Adrenal gland (tissue), 12 donors: ENCODE results near the gene RYK. TPM values are rescaled to one million over a fixed set of nuclear protein-coding genes. Genes with fewer than 3 reads are reported as not detected.

Source experiments
- DNase-seq, 7 donors: peaks; one replicate each; pipeline ENCODE4 v3.0.0-alpha.2; 2019 to 2020
- H3K27ac ChIP-seq, 5 donors: fragments of 200-600 bp; sonication (generic) in 4 of 5; 1 replicate in 3 of 5; 2 replicates in 2 of 5; pipeline versions ENCODE4 v1.5.1 to v1.8.0; 2016 to 2020; ENCODE audit warnings: mild to moderate bottlenecking in 1 of 5
- H3K27me3 ChIP-seq: fragments of 200-600 bp; 2 replicates; pipeline ENCODE4 v1.8.0; 2021
- H3K36me3 ChIP-seq, 2 donors: fragments of 200-600 bp; replicated peaks in 1 of 2; 1 replicate in 1 of 2; 2 replicates in 1 of 2; pipeline versions ENCODE4 v1.5.1 to v1.8.0; 2018 to 2022
- H3K4me1 ChIP-seq, 2 donors: fragments of 200-600 bp; replicated peaks in 1 of 2; 1 replicate in 1 of 2; 2 replicates in 1 of 2; pipeline versions ENCODE4 v1.5.1 to v1.8.0; 2018 to 2021
- H3K4me3 ChIP-seq, 4 donors: fragments of 200-600 bp; sonication (generic) in 3 of 4; one replicate each; pipeline ENCODE4 v1.5.1; 2016 to 2018
- H3K9me3 ChIP-seq, 3 donors: fragments of 200-600 bp; sonication (generic) in 1 of 3; replicated peaks in 1 of 3; 1 replicate in 2 of 3; 2 replicates in 1 of 3; pipeline versions ENCODE4 v1.5.1 to v1.8.0; 2016 to 2021
- POLR2A ChIP-seq, 2 donors: fragments of 450-650 bp; IDR thresholded peaks; one replicate each; pipeline ENCODE4 v1.6.1; 2017; ENCODE audit warnings: antibody characterized with exemption in 2 of 2, mild to moderate bottlenecking in 2 of 2, moderate library complexity in 1 of 2
- WGBS, 4 donors: extraction: QIAGEN DNeasy Blood & Tissue Kit in 2 of 4; methylation state at CpG; one replicate each; pipeline versions ENCODE4 v1.1.5 to v1.1.7; 2013 to 2017; 5-methylcytosine and 5-hydroxymethylcytosine counted together
- intact Hi-C, 2 donors: fragments of 100-400 bp; cut with DNase I; formaldehyde crosslinking; loops; one replicate each; pipeline versions ENCODE4 v1.14.1 to v1.15.0; 2022 to 2023
- polyA plus RNA-seq, 3 donors: library from polyadenylated mRNA; stranded (reverse); fragments of 200-250 nt in 2 of 3; fragments of 350-450 nt in 1 of 3; fragmentation: Illumina TruSeq in 1 of 3; extraction: RNeasy Lipid Tissue Mini Kit (QIAGEN cat#74804) in 1 of 3; gene quantifications; one replicate each; pipeline ENCODE4 v1.2.3, GENCODE V29; 2013 to 2014
- total RNA-seq, 9 donors: library from RNA; depleted of rRNA in 4 of 9; stranded (reverse); fragments of >200 nt in 4 of 9; fragments of 120-200 nt in 1 of 9; fragmentation: NEBNext Ultra II Directional in 1 of 9; extraction: Animal tissue kit (Norgen Biotek cat#: 25700) in 1 of 9; gene quantifications; one replicate each; pipeline versions ENCODE4 v1.1.0 to v1.2.4, GENCODE V29; 2013 to 2023
- TF ChIP-seq, protein P1 (sequence below), 6 experiments: fragments of 450-650 bp in 4 of 6; fragments of 200-600 bp in 2 of 6; sonication (generic) in 1 of 6; IDR thresholded peaks; 1 replicate in 5 of 6; 2 replicates in 1 of 6; pipeline versions ENCODE4 v1.5.1 to v1.8.0; 2016 to 2021; ENCODE audit warnings: antibody characterized with exemption in 6 of 6, mild to moderate bottlenecking in 2 of 6, moderate library complexity in 1 of 6
- donor health status: healthy with polysubstance abuse.
- donor health status: Bipolar disorder and iron deficiency.
- donor health status: DM: yes; HTN: yes; CAD: no.
- donor health status: DM: no; HTN: no; CAD: no.
- donor health status: DM: no; HTN: no; CAD: no.
- donor health status: DM: yes; HTN: yes; CAD: no.

The RYK gene
- total and polyA plus RNA-seq, 12 donors: 27.7 to 74.4 (median 42.1) TPM

GRCh38 chr3:134126153-134126552 is 124.5 kb downstream of the RYK start:
- Histone ChIP-seq H3K4me3 (no peak overlapping the region), H3K9me3 (peaks cover 0 to 2% (median 0%) of the 10 kb centered on the region in 3 donors), H3K4me1 (no peaks in the 10 kb centered on the region), H3K27ac (no peak overlapping the region), H3K36me3 (no peaks in the 10 kb centered on the region), H3K27me3 (no peaks in the 10 kb centered on the region)
- intact Hi-C loops: no loop called here
- no peak for TF ChIP-seq POLR2A (IDR thresholded peaks at IDR 0.05)
- TF ChIP-seq, protein P1, sequence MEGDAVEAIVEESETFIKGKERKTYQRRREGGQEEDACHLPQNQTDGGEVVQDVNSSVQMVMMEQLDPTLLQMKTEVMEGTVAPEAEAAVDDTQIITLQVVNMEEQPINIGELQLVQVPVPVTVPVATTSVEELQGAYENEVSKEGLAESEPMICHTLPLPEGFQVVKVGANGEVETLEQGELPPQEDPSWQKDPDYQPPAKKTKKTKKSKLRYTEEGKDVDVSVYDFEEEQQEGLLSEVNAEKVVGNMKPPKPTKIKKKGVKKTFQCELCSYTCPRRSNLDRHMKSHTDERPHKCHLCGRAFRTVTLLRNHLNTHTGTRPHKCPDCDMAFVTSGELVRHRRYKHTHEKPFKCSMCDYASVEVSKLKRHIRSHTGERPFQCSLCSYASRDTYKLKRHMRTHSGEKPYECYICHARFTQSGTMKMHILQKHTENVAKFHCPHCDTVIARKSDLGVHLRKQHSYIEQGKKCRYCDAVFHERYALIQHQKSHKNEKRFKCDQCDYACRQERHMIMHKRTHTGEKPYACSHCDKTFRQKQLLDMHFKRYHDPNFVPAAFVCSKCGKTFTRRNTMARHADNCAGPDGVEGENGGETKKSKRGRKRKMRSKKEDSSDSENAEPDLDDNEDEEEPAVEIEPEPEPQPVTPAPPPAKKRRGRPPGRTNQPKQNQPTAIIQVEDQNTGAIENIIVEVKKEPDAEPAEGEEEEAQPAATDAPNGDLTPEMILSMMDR (IDR thresholded peaks at IDR 0.05): no peak
- 53 to 82% (median 63%) methylated on average over 1 of the region's 1 CpG for WGBS, 4 donors
- no peak for DNase-seq

DNA sequence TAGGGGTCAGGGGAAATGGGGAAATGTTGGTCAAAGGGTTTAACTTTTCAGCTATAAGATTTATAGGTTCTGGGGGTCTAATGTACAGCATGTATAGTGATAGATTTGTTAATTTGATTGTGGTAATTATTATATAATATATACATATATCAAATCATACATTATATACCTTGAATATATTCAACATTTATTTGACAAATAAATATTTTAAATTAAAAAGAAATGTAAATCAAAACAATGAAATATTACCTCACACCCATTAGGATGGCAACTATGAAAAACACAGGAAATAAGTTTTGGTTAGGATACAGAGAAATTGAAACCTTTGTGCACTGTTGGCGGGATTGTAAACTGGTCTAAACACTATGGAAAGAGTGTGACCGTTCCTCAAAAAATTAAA is 135.9 kb downstream of the RYK start:
- WGBS, 4 donors: 88 to 93% (median 92%) methylated on average over 2 of the region's 2 CpGs
- no peak for TF ChIP-seq POLR2A (IDR thresholded peaks at IDR 0.05)
- TF ChIP-seq, protein P1 (IDR thresholded peaks at IDR 0.05): no peak
- no peak overlapping the region for H3K27ac ChIP-seq

DNA sequence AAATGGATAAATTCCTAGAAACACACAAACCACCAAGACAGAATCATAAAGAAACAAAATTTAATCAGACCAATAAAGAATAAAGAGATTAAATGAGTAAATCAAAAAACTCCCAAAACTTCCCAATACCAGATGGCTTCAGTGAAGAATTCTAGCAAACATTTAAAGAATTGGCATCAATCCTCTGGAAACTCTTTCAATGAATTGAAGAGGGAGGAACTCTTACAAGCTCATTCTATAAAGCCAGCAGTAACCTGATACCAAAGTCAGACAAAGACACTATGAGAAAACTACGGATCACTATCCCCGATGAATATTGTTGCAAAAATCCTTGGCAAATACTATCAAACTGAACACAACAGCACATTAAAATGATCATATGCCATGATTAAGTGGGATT is 139.0 kb downstream of the RYK start:
- WGBS, 4 donors: 62 to 87% (median 70%) methylated on average over 2 of the region's 2 CpGs

More for the DNA sequence above, 135.9 kb downstream of the RYK start:
- no peaks in the 10 kb centered on the region for H3K36me3 ChIP-seq
- DNase-seq: no peak
- intact Hi-C loops: no loop called here
- H3K27me3 ChIP-seq: no peaks in the 10 kb centered on the region
- H3K4me1 ChIP-seq: no peaks in the 10 kb centered on the region
- no peaks in the 10 kb centered on the region for H3K9me3 ChIP-seq
- H3K4me3 ChIP-seq: no peak overlapping the region

DNA sequence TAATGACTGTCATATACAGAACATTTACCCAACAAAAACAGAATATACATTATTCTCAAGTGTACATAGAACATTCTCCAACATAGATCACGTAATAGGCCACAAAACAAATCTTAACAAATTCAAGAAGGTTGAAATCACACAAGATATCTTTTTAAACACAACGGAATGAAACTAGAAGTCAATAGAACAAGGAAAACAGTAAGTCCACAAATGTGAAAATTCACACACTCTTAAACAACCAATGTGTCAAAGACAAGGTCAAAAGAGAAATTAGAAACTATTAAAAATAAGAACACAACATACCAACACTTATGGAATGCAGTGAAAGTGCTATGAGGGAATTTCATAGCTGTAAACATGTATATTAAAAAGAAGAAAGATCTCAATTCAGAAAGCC is 139.7 kb downstream of the RYK start:
- Histone ChIP-seq H3K4me3 (no peak overlapping the region), H3K9me3 (no peaks in the 10 kb centered on the region), H3K27me3 (no peaks in the 10 kb centered on the region), H3K27ac (no peak overlapping the region), H3K36me3 (no peaks in the 10 kb centered on the region), H3K4me1 (no peaks in the 10 kb centered on the region)
- intact Hi-C loops: no loop called here
- TF ChIP-seq POLR2A (IDR thresholded peaks at IDR 0.05): no peak
- TF ChIP-seq, protein P1 (IDR thresholded peaks at IDR 0.05): no peak
- no peak for DNase-seq
- 78 to 96% (median 94%) methylated on average over 2 of the region's 2 CpGs for WGBS, 4 donors

More for the DNA sequence above, 139.0 kb downstream of the RYK start:
- H3K27me3 ChIP-seq: no peaks in the 10 kb centered on the region
- intact Hi-C loops: no loop called here
- no peak for DNase-seq
- no peaks in the 10 kb centered on the region for H3K4me1 ChIP-seq
- H3K36me3 ChIP-seq: no peaks in the 10 kb centered on the region
- TF ChIP-seq POLR2A (IDR thresholded peaks at IDR 0.05): no peak
- TF ChIP-seq, protein P1 (IDR thresholded peaks at IDR 0.05): no peak
- H3K9me3 ChIP-seq: no peaks in the 10 kb centered on the region
- H3K4me3 ChIP-seq: no peak overlapping the region
- H3K27ac ChIP-seq: no peak overlapping the region

Other genes with a start within 250 kb of the RYK start
- gene SLCO2A1, start 220.9 kb downstream of the RYK start, total RNA-seq: 100 to 1,000 TPM in 2 of 9 donors, 10 to 100 TPM in 6, 1 to 10 TPM in 1; 2.3 to 141 (median 30.8) TPM
- gene SLCO2A1, start 220.9 kb downstream of the RYK start, polyA plus RNA-seq: 10 to 100 TPM; 21.0 to 67.8 (median 25.4) TPM
- 10 to 100 TPM in 8 of 9 donors, 1 to 10 TPM in 1; 9.3 to 63.0 (median 32.4) TPM for gene AMOTL2, start 123.6 kb upstream of the RYK start, total RNA-seq
- 10 to 100 TPM in 2 of 3 donors, 1 to 10 TPM in 1; 9.5 to 15.4 (median 10.5) TPM for gene AMOTL2, start 123.6 kb upstream of the RYK start, polyA plus RNA-seq
- gene ANAPC13, start 235.1 kb upstream of the RYK start, total RNA-seq: 100 to 1,000 TPM in 4 of 9 donors, 10 to 100 TPM in 5; 51.4 to 150 (median 77.9) TPM
- gene ANAPC13, start 235.1 kb upstream of the RYK start, polyA plus RNA-seq: 100 to 1,000 TPM in 1 of 3 donors, 10 to 100 TPM in 2; 51.1 to 186 (median 59.2) TPM
- 10 to 100 TPM in 8 of 9 donors, 1 to 10 TPM in 1; 8.8 to 43.7 (median 21.2) TPM for gene CEP63, start 235.2 kb upstream of the RYK start, total RNA-seq
- gene CEP63, start 235.2 kb upstream of the RYK start, polyA plus RNA-seq: 10 to 100 TPM; 11.2 to 40.2 (median 17.5) TPM